Gastroesophageal sphincter (tissue), 4 donors: ENCODE results near the gene FMO1. TPM values are rescaled to one million over a fixed set of nuclear protein-coding genes. Genes with fewer than 3 reads are reported as not detected.
A peak's percentile ranks its signal among the peaks of the same experiment; 100 is the strongest.
"Not testable (repeated sequence)": the region's sequence is repeated elsewhere in the genome, so short reads cannot be mapped to it uniquely, and the experiment has no call there.

Experiments
- ATAC-seq: fragments of 150-250 bp; one replicate; pipeline ENCODE4 v1.9.1; 2016; ENCODE audit warnings: mild to moderate bottlenecking, moderate library complexity
- H3K27ac ChIP-seq, 4 donors: fragments of 200-600 bp; sonication (generic) in 3 of 4; 1 replicate in 3 of 4; 2 replicates in 1 of 4; pipeline ENCODE4 v1.5.1; 2016 to 2019
- H3K27me3 ChIP-seq: fragments of 200-600 bp; sonication (generic); one replicate; pipeline ENCODE4 v1.5.1; 2019
- H3K36me3 ChIP-seq, 2 donors: fragments of 200-600 bp; sonication (generic); one replicate each; pipeline ENCODE4 v1.5.1; 2019; ENCODE audit warnings: control low read depth in 1 of 2
- H3K4me1 ChIP-seq, 3 donors: fragments of 200-600 bp; sonication (generic); 1 replicate in 2 of 3; 2 replicates in 1 of 3; pipeline ENCODE4 v1.5.1; 2016 to 2019; ENCODE audit warnings: control low read depth in 2 of 3
- H3K4me3 ChIP-seq, 2 donors: fragments of 200-600 bp; sonication (generic); one replicate each; pipeline ENCODE4 v1.5.1; 2019; ENCODE audit warnings: mild to moderate bottlenecking in 1 of 2, moderate library complexity in 1 of 2
- H3K9me3 ChIP-seq, 3 donors: fragments of 200-600 bp; sonication (generic); one replicate each; pipeline ENCODE4 v1.5.1; 2017 to 2019; ENCODE audit warnings: control low read depth in 2 of 3
- CTCF ChIP-seq, 4 experiments: fragments of 200-600 bp in 2 of 4; fragments of 450-650 bp in 2 of 4; sonication (generic) in 1 of 4; IDR thresholded peaks; one replicate each; pipeline ENCODE4 v1.5.1; 2017 to 2019; ENCODE audit warnings: antibody characterized with exemption in 4 of 4, mild to moderate bottlenecking in 2 of 4, moderate library complexity in 2 of 4
- EP300 ChIP-seq: sonication (generic); formaldehyde crosslinking; IDR thresholded peaks from one replicate; pipeline ENCODE4 v1.6.1; 2017; ENCODE audit warnings: antibody characterized with exemption, mild to moderate bottlenecking
- POLR2A ChIP-seq, 2 donors: fragments of 450-650 bp; IDR thresholded peaks; one replicate each; pipeline ENCODE4 v1.6.1; 2017; ENCODE audit warnings: antibody characterized with exemption in 2 of 2, mild to moderate bottlenecking in 2 of 2, moderate library complexity in 1 of 2
- POLR2AphosphoS5 ChIP-seq: sonication (generic); formaldehyde crosslinking; IDR thresholded peaks from one replicate; pipeline ENCODE4 v1.6.1; 2017; ENCODE audit warnings: antibody characterized with exemption
- WGBS, 2 donors: methylation state at CpG; one replicate each; pipeline ENCODE4 v1.1.5; 2018; ENCODE audit warnings: low coverage in 1 of 2; 5-methylcytosine and 5-hydroxymethylcytosine counted together
- total RNA-seq, 4 donors: library from RNA; depleted of rRNA; stranded (reverse); fragments of >200 nt; gene quantifications; one replicate each; pipeline ENCODE4 v1.1.0, GENCODE V29; 2016

FMO1 gene
- total RNA-seq, 4 donors from 2014 or later = 0.12 to 0.81 TPM; not detected in 2

- Histone ChIP-seq H3K36me3 (no peaks in the 10 kb centered on the region), H3K9me3 (no peaks in the 10 kb centered on the region), H3K4me3 (no peak overlapping the region), H3K27me3 (no peaks in the 10 kb centered on the region), H3K27ac (no peak overlapping the region), H3K4me1 (no peaks in the 10 kb centered on the region)
- no peak for TF ChIP-seq EP300
- WGBS, 2 donors = 71 to 89% methylated on average over 1 of the region's 1 CpG
- no peak for ATAC-seq
Measured at GRCh38 chr1:171233183-171233582, 15.1 kb upstream of the FMO1 start.

- not testable (repeated sequence) for H3K27ac ChIP-seq, H3K9me3 ChIP-seq, H3K27me3 ChIP-seq, H3K4me1 ChIP-seq, ATAC-seq, H3K36me3 ChIP-seq, H3K4me3 ChIP-seq
- 95% methylated on average over 4 of the region's 4 CpGs; no CpG with 5 or more reads in 1 of the 2 donors for WGBS, 2 donors
Measured at GRCh38 chr1:171236231-171236630, 12.1 kb upstream of the FMO1 start.

- H3K27ac ChIP-seq = no peak overlapping the region
- peaks cover 0 to 6% (median 0%) of the 10 kb centered on the region in 3 donors for H3K9me3 ChIP-seq
- TF ChIP-seq CTCF (IDR thresholded peaks at IDR 0.05) = no peak
- TF ChIP-seq EP300 = no peak
- H3K4me3 ChIP-seq = no peak overlapping the region
- ATAC-seq = no peak
- H3K4me1 ChIP-seq = no peaks in the 10 kb centered on the region
- no peaks in the 10 kb centered on the region for H3K36me3 ChIP-seq
- H3K27me3 ChIP-seq = no peaks in the 10 kb centered on the region
- WGBS, 2 donors = 71 to 82% methylated on average over 4 of the region's 4 CpGs
Measured at GRCh38 chr1:171243878-171244277, 4.4 kb upstream of the FMO1 start.

- Histone ChIP-seq H3K27me3 (no peaks in the 10 kb centered on the region), H3K4me1 (no peaks in the 10 kb centered on the region), H3K4me3 (no peak overlapping the region), H3K27ac (no peak overlapping the region), H3K9me3 (no peaks in the 10 kb centered on the region), H3K36me3 (no peaks in the 10 kb centered on the region)
- peak; percentile 41 to 67 (median 58) for TF ChIP-seq CTCF (IDR thresholded peaks at IDR 0.05)
- TF ChIP-seq POLR2AphosphoS5 = no peak
- TF ChIP-seq EP300 = no peak
- ATAC-seq = no peak
- WGBS, 2 donors = 39 to 42% methylated on average over 6 of the region's 6 CpGs
Measured at GRCh38 chr1:171245458-171246064, 2.7 kb upstream of the FMO1 start.

- Histone ChIP-seq H3K9me3 (no peaks in the 10 kb centered on the region), H3K4me3 (no peak overlapping the region), H3K27me3 (peaks cover 15% of the 10 kb centered on the region), H3K27ac (no peak overlapping the region), H3K36me3 (no peaks in the 10 kb centered on the region), H3K4me1 (peaks cover 0 to 11% (median 0%) of the 10 kb centered on the region in 3 donors)
- ATAC-seq = no peak
- WGBS, 2 donors = 74 to 94% methylated on average over 4 of the region's 4 CpGs
- TF ChIP-seq POLR2AphosphoS5 = no peak
- TF ChIP-seq EP300 = no peak
- TF ChIP-seq POLR2A (IDR thresholded peaks at IDR 0.05) = no peak
- TF ChIP-seq CTCF (IDR thresholded peaks at IDR 0.05) = no peak
Measured at GRCh38 chr1:171247501-171247900, 793 bp upstream of the FMO1 start.

GRCh38 chr1:171248841-171249240 lies 547 bp downstream of the FMO1 start:
- TF ChIP-seq POLR2A (IDR thresholded peaks at IDR 0.05) (no peak), CTCF (IDR thresholded peaks at IDR 0.05) (no peak)
- no peak overlapping the region for H3K27ac ChIP-seq
- H3K27me3 ChIP-seq = peaks cover 28% of the 10 kb centered on the region
- no peaks in the 10 kb centered on the region for H3K36me3 ChIP-seq
- H3K9me3 ChIP-seq = no peaks in the 10 kb centered on the region
- H3K4me3 ChIP-seq = no peak overlapping the region
- WGBS, 2 donors = 0 to 93% methylated on average over 1 of the region's 1 CpG
- peaks cover 0 to 11% (median 0%) of the 10 kb centered on the region in 3 donors for H3K4me1 ChIP-seq
- ATAC-seq = no peak
